GM19099 (cell line): Measurements from ENCODE around the gene CAPS.

ENCODE experiments used
- POLR2A ChIP-seq: IDR thresholded peaks from 3 replicates; pipeline ENCODE4 v1.6.1; 2011; ENCODE audit warnings: low read depth; ENCODE audit not compliant: insufficient read length; ENCODE audit errors: extremely low read depth

Gene CAPS

GRCh38 chr19:5913739-5914357 lies at the start of gene CAPS:
TSS of gene CAPS (plus strand) at chr19:5914254. CDS start at chr19:5914407, 153 bp downstream.
- TF ChIP-seq POLR2A, result no peak

GRCh38 chr19:5864725-5865486 lies 49.1 kb upstream of the CAPS start:
- TF ChIP-seq POLR2A, result no peak

GRCh38 chr19:5865772-5866171 lies 48.3 kb upstream of the CAPS start:
- TF ChIP-seq POLR2A, result no peak

GRCh38 chr19:5867201-5868136 lies 46.6 kb upstream of the CAPS start:
- TF ChIP-seq POLR2A, result no peak

GRCh38 chr19:5870986-5871394 lies 43.1 kb upstream of the CAPS start:
- no peak for TF ChIP-seq POLR2A

- TF ChIP-seq POLR2A, result no peak
Observed at GRCh38 chr19:5873617-5874199, 40.3 kb upstream of the CAPS start.

- no peak for TF ChIP-seq POLR2A
Observed at GRCh38 chr19:5877427-5877826, 36.6 kb upstream of the CAPS start.

- TF ChIP-seq POLR2A, result no peak
Observed at GRCh38 chr19:5877882-5878281, 36.2 kb upstream of the CAPS start.

GRCh38 chr19:5880196-5880595 lies 33.9 kb upstream of the CAPS start:
- TF ChIP-seq POLR2A, result no peak

- TF ChIP-seq POLR2A, result no peak
Observed at GRCh38 chr19:5880604-5881078, 33.4 kb upstream of the CAPS start.

GRCh38 chr19:5881543-5882299 lies 32.3 kb upstream of the CAPS start:
- no peak for TF ChIP-seq POLR2A

GRCh38 chr19:5882421-5882968 lies 31.6 kb upstream of the CAPS start:
- no peak for TF ChIP-seq POLR2A

GRCh38 chr19:5889288-5889971 lies 24.6 kb upstream of the CAPS start:
- TF ChIP-seq POLR2A, result no peak
